SK-N-SH treated with all-trans-retinoic acid at 6 μM for 48 hours (cell line): Measurements from ENCODE around the gene CCDC172.

Experiments used
- ATAC-seq: fragments of 200-7000 bp; cut with Tn5 transposase; 3 replicates; pipeline ENCODE4 v1.9.1; 2020; ENCODE audit warnings: mild to moderate bottlenecking, moderate library complexity
- ARNTL ChIP-seq: fragments of 450-650 bp; formaldehyde crosslinking; IDR thresholded peaks from 2 replicates; pipeline ENCODE4 v1.5.0; 2020; ENCODE audit warnings: low read depth, mild to moderate bottlenecking, moderate library complexity, borderline replicate concordance
- BACH2 ChIP-seq: fragments of 250-450 bp; sonication (Bioruptor Pico); IDR thresholded peaks from 2 replicates; pipeline ENCODE4 v1.9.0; 2021; ENCODE audit warnings: mild to moderate bottlenecking, borderline replicate concordance
- CREB5 ChIP-seq: fragments of 250-450 bp; sonication (Bioruptor Pico); IDR thresholded peaks from 2 replicates; pipeline ENCODE4 v1.5.1; 2020; ENCODE audit warnings: low read depth, mild to moderate bottlenecking, moderate library complexity
- CSDC2 ChIP-seq: fragments of 250-450 bp; sonication (Bioruptor Pico); IDR thresholded peaks from 2 replicates; pipeline ENCODE4 v1.5.0; 2020; ENCODE audit warnings: mild to moderate bottlenecking, moderate library complexity
- CSRNP3 ChIP-seq: fragments of 250-450 bp; sonication (Bioruptor Pico); IDR thresholded peaks from 2 replicates; pipeline ENCODE4 v1.5.1; 2021; ENCODE audit warnings: mild to moderate bottlenecking, moderate library complexity
- GLIS3 ChIP-seq: fragments of 250-450 bp; sonication (Bioruptor Pico); IDR thresholded peaks from 2 replicates; pipeline ENCODE4 v1.5.0; 2020; ENCODE audit warnings: mild to moderate bottlenecking, moderate library complexity
- ISL1 ChIP-seq: fragments of 250-450 bp; sonication (Bioruptor Pico); IDR thresholded peaks from 2 replicates; pipeline ENCODE4 v2.1.2; 2022; ENCODE audit warnings: mild to moderate bottlenecking, moderate library complexity
- OSR1 ChIP-seq: fragments of 250-450 bp; sonication (Bioruptor Pico); IDR thresholded peaks from 2 replicates; pipeline ENCODE4 v1.8.0; 2022; ENCODE audit warnings: moderate library complexity, mild to moderate bottlenecking, inconsistent platforms
- POU6F1 ChIP-seq: fragments of 250-450 bp; sonication (Bioruptor Pico); IDR thresholded peaks from 2 replicates; pipeline ENCODE4 v1.8.0; 2021; ENCODE audit warnings: low read depth, mild to moderate bottlenecking, moderate library complexity, borderline replicate concordance
- PPARA ChIP-seq: fragments of 250-450 bp; sonication (Bioruptor Pico); IDR thresholded peaks from 2 replicates; pipeline ENCODE4 v1.5.0; 2020; ENCODE audit warnings: mild to moderate bottlenecking, borderline replicate concordance
- RARB ChIP-seq: fragments of 250-450 bp; sonication (Bioruptor Pico); IDR thresholded peaks from 2 replicates; pipeline ENCODE4 v1.8.0; 2021; ENCODE audit warnings: mild to moderate bottlenecking, moderate library complexity
- SNAI2 ChIP-seq: fragments of 250-450 bp; sonication (Bioruptor Pico); IDR thresholded peaks from 2 replicates; pipeline ENCODE4 v1.5.0; 2020; ENCODE audit warnings: mild to moderate bottlenecking, moderate library complexity
- TCF4 ChIP-seq: fragments of 250-450 bp; sonication (Bioruptor Pico); IDR thresholded peaks from 2 replicates; pipeline ENCODE4 v1.8.0; 2021; ENCODE audit warnings: mild to moderate bottlenecking, moderate library complexity, borderline replicate concordance
- TOX ChIP-seq: fragments of 250-450 bp; sonication (Bioruptor Pico); IDR thresholded peaks from 2 replicates; pipeline ENCODE4 v1.8.0; 2021; ENCODE audit warnings: mild to moderate bottlenecking, moderate library complexity, borderline replicate concordance
- ZC3H10 ChIP-seq: fragments of 250-450 bp; sonication (Bioruptor Pico); IDR thresholded peaks from 2 replicates; pipeline ENCODE4 v1.5.1; 2021; ENCODE audit warnings: mild to moderate bottlenecking, moderate library complexity
- ZFP3 ChIP-seq: fragments of 250-450 bp; sonication (Bioruptor Pico); IDR thresholded peaks from 2 replicates; pipeline ENCODE4 v1.5.0; 2020; ENCODE audit warnings: mild to moderate bottlenecking, moderate library complexity
- ZFP30 ChIP-seq: fragments of 450-650 bp; formaldehyde crosslinking; IDR thresholded peaks from 2 replicates; pipeline ENCODE4 v1.5.0; 2022; ENCODE audit warnings: mild to moderate bottlenecking, moderate library complexity
- ZNF565 ChIP-seq: fragments of 450-650 bp; formaldehyde crosslinking; conservative IDR thresholded peaks from 2 replicates; pipeline ENCODE4 v1.5.0; 2020; ENCODE audit warnings: low read depth, mild to moderate bottlenecking, moderate library complexity
- ZNF70 ChIP-seq: fragments of 450-650 bp; formaldehyde crosslinking; IDR thresholded peaks from 2 replicates; pipeline ENCODE4 v1.5.0; 2020; ENCODE audit warnings: mild to moderate bottlenecking, moderate library complexity
- ZNF8 ChIP-seq: fragments of 450-650 bp; formaldehyde crosslinking; IDR thresholded peaks from 2 replicates; pipeline ENCODE4 v1.5.0; 2020; ENCODE audit warnings: mild to moderate bottlenecking, moderate library complexity
- TF ChIP-seq, protein P1 (sequence below): fragments of 250-450 bp; sonication (Bioruptor Pico); IDR thresholded peaks from 2 replicates; pipeline ENCODE4 v1.8.0; 2020; ENCODE audit warnings: mild to moderate bottlenecking, moderate library complexity, borderline replicate concordance
- TF ChIP-seq, protein P2 (sequence below): fragments of 250-450 bp; sonication (Bioruptor Pico); IDR thresholded peaks from 2 replicates; pipeline ENCODE4 v1.5.0; 2020; ENCODE audit warnings: mild to moderate bottlenecking, moderate library complexity

The CCDC172 gene

GRCh38 chr10:116325987-116326386 is 1.7 kb downstream of the CCDC172 start:
- ATAC-seq = no peak
- no peak for TF ChIP-seq PPARA (CRISPR knock-in tag)
- TF ChIP-seq BACH2 (CRISPR knock-in tag) = no peak
- no peak for TF ChIP-seq ZNF8 (CRISPR knock-in tag)
- TF ChIP-seq POU6F1 = no peak
- TF ChIP-seq OSR1 (CRISPR knock-in tag) = no peak
- TF ChIP-seq, protein P1, sequence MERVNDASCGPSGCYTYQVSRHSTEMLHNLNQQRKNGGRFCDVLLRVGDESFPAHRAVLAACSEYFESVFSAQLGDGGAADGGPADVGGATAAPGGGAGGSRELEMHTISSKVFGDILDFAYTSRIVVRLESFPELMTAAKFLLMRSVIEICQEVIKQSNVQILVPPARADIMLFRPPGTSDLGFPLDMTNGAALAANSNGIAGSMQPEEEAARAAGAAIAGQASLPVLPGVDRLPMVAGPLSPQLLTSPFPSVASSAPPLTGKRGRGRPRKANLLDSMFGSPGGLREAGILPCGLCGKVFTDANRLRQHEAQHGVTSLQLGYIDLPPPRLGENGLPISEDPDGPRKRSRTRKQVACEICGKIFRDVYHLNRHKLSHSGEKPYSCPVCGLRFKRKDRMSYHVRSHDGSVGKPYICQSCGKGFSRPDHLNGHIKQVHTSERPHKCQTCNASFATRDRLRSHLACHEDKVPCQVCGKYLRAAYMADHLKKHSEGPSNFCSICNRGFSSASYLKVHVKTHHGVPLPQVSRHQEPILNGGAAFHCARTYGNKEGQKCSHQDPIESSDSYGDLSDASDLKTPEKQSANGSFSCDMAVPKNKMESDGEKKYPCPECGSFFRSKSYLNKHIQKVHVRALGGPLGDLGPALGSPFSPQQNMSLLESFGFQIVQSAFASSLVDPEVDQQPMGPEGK (CRISPR knock-in tag) = no peak
- TF ChIP-seq ISL1 (CRISPR knock-in tag) = no peak
- TF ChIP-seq, protein P2, sequence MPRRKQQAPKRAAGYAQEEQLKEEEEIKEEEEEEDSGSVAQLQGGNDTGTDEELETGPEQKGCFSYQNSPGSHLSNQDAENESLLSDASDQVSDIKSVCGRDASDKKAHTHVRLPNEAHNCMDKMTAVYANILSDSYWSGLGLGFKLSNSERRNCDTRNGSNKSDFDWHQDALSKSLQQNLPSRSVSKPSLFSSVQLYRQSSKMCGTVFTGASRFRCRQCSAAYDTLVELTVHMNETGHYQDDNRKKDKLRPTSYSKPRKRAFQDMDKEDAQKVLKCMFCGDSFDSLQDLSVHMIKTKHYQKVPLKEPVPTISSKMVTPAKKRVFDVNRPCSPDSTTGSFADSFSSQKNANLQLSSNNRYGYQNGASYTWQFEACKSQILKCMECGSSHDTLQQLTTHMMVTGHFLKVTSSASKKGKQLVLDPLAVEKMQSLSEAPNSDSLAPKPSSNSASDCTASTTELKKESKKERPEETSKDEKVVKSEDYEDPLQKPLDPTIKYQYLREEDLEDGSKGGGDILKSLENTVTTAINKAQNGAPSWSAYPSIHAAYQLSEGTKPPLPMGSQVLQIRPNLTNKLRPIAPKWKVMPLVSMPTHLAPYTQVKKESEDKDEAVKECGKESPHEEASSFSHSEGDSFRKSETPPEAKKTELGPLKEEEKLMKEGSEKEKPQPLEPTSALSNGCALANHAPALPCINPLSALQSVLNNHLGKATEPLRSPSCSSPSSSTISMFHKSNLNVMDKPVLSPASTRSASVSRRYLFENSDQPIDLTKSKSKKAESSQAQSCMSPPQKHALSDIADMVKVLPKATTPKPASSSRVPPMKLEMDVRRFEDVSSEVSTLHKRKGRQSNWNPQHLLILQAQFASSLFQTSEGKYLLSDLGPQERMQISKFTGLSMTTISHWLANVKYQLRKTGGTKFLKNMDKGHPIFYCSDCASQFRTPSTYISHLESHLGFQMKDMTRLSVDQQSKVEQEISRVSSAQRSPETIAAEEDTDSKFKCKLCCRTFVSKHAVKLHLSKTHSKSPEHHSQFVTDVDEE (CRISPR knock-in tag) = no peak
- TF ChIP-seq ZC3H10 (CRISPR knock-in tag) = no peak
- TF ChIP-seq SNAI2 (CRISPR knock-in tag) = no peak
- TF ChIP-seq ARNTL (CRISPR knock-in tag) = no peak
- TF ChIP-seq RARB (CRISPR knock-in tag) = no peak
- TF ChIP-seq TCF4 (CRISPR knock-in tag) = no peak
- TF ChIP-seq ZNF565 (CRISPR knock-in tag) = no peak
- no peak for TF ChIP-seq TOX
- no peak for TF ChIP-seq CSRNP3 (CRISPR knock-in tag)
- TF ChIP-seq ZFP3 (CRISPR knock-in tag) = no peak
- no peak for TF ChIP-seq CREB5 (CRISPR knock-in tag)
- no peak for TF ChIP-seq ZNF70 (CRISPR knock-in tag)

GRCh38 chr10:116329153-116329552 is 4.9 kb downstream of the CCDC172 start:
- ATAC-seq = no peak
- TF ChIP-seq ZNF8 (CRISPR knock-in tag) = no peak
- TF ChIP-seq OSR1 (CRISPR knock-in tag) = no peak
- no peak for TF ChIP-seq RARB (CRISPR knock-in tag)
- TF ChIP-seq CSRNP3 (CRISPR knock-in tag) = no peak
- no peak for TF ChIP-seq ZC3H10 (CRISPR knock-in tag)
- no peak for TF ChIP-seq ZFP30 (CRISPR knock-in tag)
- TF ChIP-seq ZNF565 (CRISPR knock-in tag) = no peak
- no peak for TF ChIP-seq BACH2 (CRISPR knock-in tag)
- no peak for TF ChIP-seq ZFP3 (CRISPR knock-in tag)
- no peak for TF ChIP-seq SNAI2 (CRISPR knock-in tag)
- TF ChIP-seq GLIS3 = no peak
- TF ChIP-seq CSDC2 (CRISPR knock-in tag) = no peak
- TF ChIP-seq, protein P2 (CRISPR knock-in tag) = no peak
- TF ChIP-seq ZNF70 (CRISPR knock-in tag) = no peak
- no peak for TF ChIP-seq ISL1 (CRISPR knock-in tag)
- no peak for TF ChIP-seq CREB5 (CRISPR knock-in tag)
- no peak for TF ChIP-seq TOX
